ENCODE results near the gene ZC3H12A. TPM values are rescaled to one million over a fixed set of nuclear protein-coding genes. Genes with fewer than 3 reads are reported as not detected.

ZC3H12A gene
- total RNA-seq: 6.1 and 6.4 TPM in 2 replicates

DNA sequence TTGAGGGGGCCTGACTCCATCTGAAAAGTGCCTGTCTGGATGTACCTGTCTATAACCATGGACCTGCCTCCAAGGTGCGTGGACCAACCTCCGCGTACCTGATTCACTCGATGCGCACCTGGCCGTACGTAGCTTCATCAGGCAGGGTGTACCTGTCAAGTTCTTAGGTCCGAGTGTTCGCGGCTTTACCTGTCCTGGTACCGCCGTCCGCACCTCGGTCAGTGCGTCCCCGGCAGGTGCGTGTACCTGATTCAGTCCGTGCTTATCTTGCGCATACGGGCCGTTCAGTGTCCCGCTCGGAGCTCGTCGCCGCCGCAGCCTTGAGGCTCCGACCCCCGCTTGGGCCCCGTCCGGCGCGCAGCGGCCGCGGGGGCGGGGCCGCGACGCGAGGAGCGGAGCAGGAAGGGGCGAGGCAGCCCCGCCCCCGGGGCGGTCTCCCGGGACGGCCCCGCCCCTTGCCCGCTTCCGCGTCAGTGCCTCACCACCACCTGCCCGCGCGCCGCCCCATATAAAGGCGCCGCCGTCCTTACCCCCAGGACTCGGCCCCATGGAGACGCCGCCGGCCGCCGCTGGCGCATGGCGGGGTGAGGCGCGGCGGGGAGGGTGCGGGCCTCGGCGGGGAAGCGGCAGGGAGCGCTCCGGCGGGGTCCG, at the start of gene ZC3H12A:
ZC3H12A (plus strand) TSS at position 535 of the 651 bp plus-strand sequence. CDS start 917 bp downstream, outside the sequence.

DNA sequence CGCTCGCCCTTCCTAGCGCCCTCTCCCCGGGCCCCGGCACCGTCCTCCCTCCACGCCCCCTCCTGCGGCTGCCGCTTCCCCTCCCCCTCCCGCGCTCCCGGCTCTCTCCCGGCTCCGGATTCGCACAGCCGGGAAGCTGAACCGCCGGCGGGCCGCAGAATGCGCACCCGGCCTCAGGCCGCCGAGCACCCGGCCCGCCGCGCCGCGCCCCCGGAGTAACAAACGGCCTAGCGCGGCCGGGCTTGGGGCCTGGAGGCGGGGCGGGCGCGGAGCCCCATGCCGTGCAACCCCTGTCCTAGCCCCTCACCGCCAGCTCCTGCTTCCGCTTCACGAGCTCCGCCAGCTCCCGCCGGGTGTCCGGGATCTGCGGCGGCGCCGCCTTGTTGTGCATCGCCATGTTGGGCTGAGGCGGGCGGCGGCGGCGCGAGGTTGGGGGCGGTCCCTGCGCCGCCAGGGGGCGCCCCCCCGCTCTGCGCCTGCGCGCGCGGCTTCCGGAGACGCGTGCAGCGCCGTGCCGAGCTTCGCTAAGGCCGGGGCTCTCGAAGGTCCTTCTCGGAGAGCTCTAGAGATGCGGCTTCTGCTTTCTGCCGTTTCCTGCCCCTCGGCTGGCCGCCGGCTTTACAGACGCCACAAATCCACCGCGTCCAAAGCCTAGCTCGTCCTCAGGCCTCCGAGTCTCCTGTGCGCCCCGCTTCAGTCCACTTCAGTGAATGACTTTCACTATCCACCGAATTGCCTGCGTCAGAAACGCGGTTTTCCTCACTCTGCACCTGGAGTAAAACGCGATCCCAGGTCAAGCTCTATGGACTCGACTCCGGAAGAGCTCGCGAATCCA, 40.2 kb downstream of the ZC3H12A start, which contains the start of gene MEAF6:
MEAF6 (minus strand) TSS at position 417 of the 835 bp plus-strand sequence; CDS start at position 397, 20 bp downstream.

Other genes with a start within 250 kb of the ZC3H12A start
- gene MEAF6, start 40.2 kb downstream of the ZC3H12A start, total RNA-seq: 60.2 and 63.5 TPM in 2 replicates
- gene SNIP1, start 79.7 kb downstream of the ZC3H12A start, total RNA-seq: 8.6 and 10.1 TPM in 2 replicates
- 7.9 and 8.2 TPM in 2 replicates for gene DNALI1, start 82.4 kb downstream of the ZC3H12A start, total RNA-seq
- 37.0 and 40.3 TPM in 2 replicates for gene GNL2, start 121.4 kb downstream of the ZC3H12A start, total RNA-seq
- under 0.01 and 0.17 TPM in 2 replicates for gene RSPO1, start 160.3 kb downstream of the ZC3H12A start, total RNA-seq
- gene CDCA8, start 217.9 kb downstream of the ZC3H12A start, total RNA-seq: 45.2 and 47.4 TPM in 2 replicates

All from bronchus fibroblast of lung (primary cell).